Spleen (tissue), 11 donors: ENCODE measurements around the gene TENM4. TPM values are rescaled to one million over a fixed set of nuclear protein-coding genes. Genes with fewer than 3 reads are reported as not detected.

Source experiments
- DNase-seq: peaks from one replicate; pipeline ENCODE4 v3.0.0-alpha.2; 2020
- H3K27ac ChIP-seq, 8 donors: fragments of 200-600 bp; sonication (generic) in 7 of 8; 1 replicate in 4 of 8; 2 replicates in 4 of 8; pipeline versions ENCODE4 v1.5.0 to v1.8.0; 2016 to 2021; ENCODE audit warnings: inconsistent platforms in 4 of 8, mild to moderate bottlenecking in 4 of 8, moderate library complexity in 1 of 8
- H3K27me3 ChIP-seq, 7 donors: fragments of 200-600 bp; sonication (generic) in 6 of 7; replicated peaks in 1 of 7; 1 replicate in 4 of 7; 2 replicates in 3 of 7; pipeline versions ENCODE4 v1.5.0 to v1.8.0; 2016 to 2021; ENCODE audit warnings: inconsistent platforms in 3 of 7, mild to moderate bottlenecking in 1 of 7
- H3K36me3 ChIP-seq, 6 donors: fragments of 200-600 bp; sonication (generic) in 5 of 6; 1 replicate in 4 of 6; 2 replicates in 2 of 6; pipeline versions ENCODE4 v1.5.0 to v1.8.0; 2016 to 2021; ENCODE audit warnings: inconsistent platforms in 2 of 6
- H3K4me1 ChIP-seq, 6 donors: fragments of 200-600 bp; sonication (generic) in 5 of 6; 1 replicate in 3 of 6; 2 replicates in 3 of 6; pipeline versions ENCODE4 v1.5.0 to v1.8.0; 2016 to 2021; ENCODE audit warnings: inconsistent platforms in 3 of 6
- H3K4me3 ChIP-seq, 8 donors: fragments of 200-600 bp; sonication (generic) in 7 of 8; 1 replicate in 4 of 8; 2 replicates in 4 of 8; pipeline versions ENCODE4 v1.5.0 to v1.8.0; 2016 to 2021; ENCODE audit warnings: inconsistent platforms in 4 of 8, mild to moderate bottlenecking in 4 of 8, moderate library complexity in 2 of 8
- H3K9me3 ChIP-seq, 8 donors: fragments of 200-600 bp; sonication (generic) in 7 of 8; 1 replicate in 4 of 8; 2 replicates in 4 of 8; pipeline versions ENCODE4 v1.5.0 to v1.8.0; 2016 to 2021; ENCODE audit warnings: inconsistent platforms in 4 of 8
- POLR2A ChIP-seq, 3 donors: fragments of 450-650 bp; IDR thresholded peaks; one replicate each; pipeline ENCODE4 v1.5.1; 2017; ENCODE audit warnings: antibody characterized with exemption in 3 of 3, mild to moderate bottlenecking in 1 of 3
- POLR2AphosphoS5 ChIP-seq, 3 donors: sonication (generic); formaldehyde crosslinking; IDR thresholded peaks; one replicate each; pipeline ENCODE4 v1.5.1; 2017; ENCODE audit warnings: antibody characterized with exemption in 3 of 3
- WGBS, 5 donors: extraction: QIAGEN DNeasy Blood & Tissue Kit in 3 of 5; methylation state at CpG; one replicate each; pipeline versions ENCODE4 v1.1.5 to v1.1.7; 2013 to 2018; 5-methylcytosine and 5-hydroxymethylcytosine counted together
- intact Hi-C: fragments of 100-400 bp; cut with DNase I; formaldehyde crosslinking; loops from one replicate; pipeline ENCODE4 v1.15.0; 2023; ENCODE audit warnings: low total_unique reads
- polyA plus RNA-seq, 3 donors: library from polyadenylated mRNA; stranded (reverse); fragments of 200-250 nt; gene quantifications; one replicate each; pipeline ENCODE4 v1.2.1, GENCODE V29; 2013
- total RNA-seq, 7 donors: library from RNA; depleted of rRNA in 3 of 7; stranded (reverse); fragments of >200 nt in 3 of 7; fragmentation: NEBNext Ultra II Directional in 4 of 7; extraction: Animal tissue kit (Norgen Biotek cat#: 25700) in 4 of 7; gene quantifications; one replicate each; pipeline versions ENCODE4 v1.1.0 to v1.2.1, GENCODE V29; 2016 to 2021
- TF ChIP-seq, protein P1 (sequence below), 11 experiments: fragments of 200-600 bp in 7 of 11; fragments of 450-650 bp in 4 of 11; sonication (generic) in 4 of 11; IDR thresholded peaks in 8 of 11; conservative IDR thresholded peaks in 3 of 11; 1 replicate in 7 of 11; 2 replicates in 4 of 11; pipeline versions ENCODE4 v1.4.0 to v1.8.0; 2016 to 2021; ENCODE audit warnings: antibody characterized with exemption in 11 of 11, inconsistent platforms in 4 of 11, mild to moderate bottlenecking in 1 of 11
- donor health status: healthy with polysubstance abuse.
- donor health status: DM: no; HTN: no; CAD: no; lungs with moderate emphysema.
- donor health status: DM: no; HTN: no; CAD: no.
- donor health status: Bipolar disorder and iron deficiency.
- donor health status: healthy.
- donor health status: DM: no; HTN: no; CAD: no.
- donor health status: DM: yes; HTN: yes; CAD: no.

Gene TENM4
- total and polyA plus RNA-seq, 10 donors, result 0.09 to 4.5 (median 1.2) TPM

DNA sequence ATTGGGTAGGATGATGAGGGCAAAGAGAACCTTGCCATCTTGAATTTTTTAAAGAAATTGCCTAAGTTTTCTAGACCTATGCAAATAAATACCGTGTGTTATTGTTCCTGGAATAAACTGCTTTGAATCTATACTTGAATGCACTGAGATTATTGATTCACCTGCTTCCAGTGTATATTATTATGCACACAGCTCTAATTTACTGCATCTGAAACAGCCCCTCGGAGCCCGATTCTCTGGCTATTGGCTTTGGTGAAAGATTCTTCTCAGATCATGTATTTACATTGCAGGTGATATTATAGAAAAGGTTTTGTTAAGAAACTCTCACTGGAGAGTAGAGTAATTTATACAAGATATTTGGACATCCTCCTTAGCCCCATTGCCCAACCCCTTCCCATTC lies 254.2 kb downstream of the TENM4 start:
- no peak for DNase-seq
- no peak overlapping the region for H3K4me3 ChIP-seq
- intact Hi-C loops, result no loop called here
- no peak for TF ChIP-seq POLR2A (IDR thresholded peaks at IDR 0.05)
- TF ChIP-seq, protein P1, sequence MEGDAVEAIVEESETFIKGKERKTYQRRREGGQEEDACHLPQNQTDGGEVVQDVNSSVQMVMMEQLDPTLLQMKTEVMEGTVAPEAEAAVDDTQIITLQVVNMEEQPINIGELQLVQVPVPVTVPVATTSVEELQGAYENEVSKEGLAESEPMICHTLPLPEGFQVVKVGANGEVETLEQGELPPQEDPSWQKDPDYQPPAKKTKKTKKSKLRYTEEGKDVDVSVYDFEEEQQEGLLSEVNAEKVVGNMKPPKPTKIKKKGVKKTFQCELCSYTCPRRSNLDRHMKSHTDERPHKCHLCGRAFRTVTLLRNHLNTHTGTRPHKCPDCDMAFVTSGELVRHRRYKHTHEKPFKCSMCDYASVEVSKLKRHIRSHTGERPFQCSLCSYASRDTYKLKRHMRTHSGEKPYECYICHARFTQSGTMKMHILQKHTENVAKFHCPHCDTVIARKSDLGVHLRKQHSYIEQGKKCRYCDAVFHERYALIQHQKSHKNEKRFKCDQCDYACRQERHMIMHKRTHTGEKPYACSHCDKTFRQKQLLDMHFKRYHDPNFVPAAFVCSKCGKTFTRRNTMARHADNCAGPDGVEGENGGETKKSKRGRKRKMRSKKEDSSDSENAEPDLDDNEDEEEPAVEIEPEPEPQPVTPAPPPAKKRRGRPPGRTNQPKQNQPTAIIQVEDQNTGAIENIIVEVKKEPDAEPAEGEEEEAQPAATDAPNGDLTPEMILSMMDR (IDR thresholded peaks at IDR 0.05 in 8 of 11, conservative IDR thresholded peaks at IDR 0.05 in 3 of 11), result no peak
- no peak for TF ChIP-seq POLR2AphosphoS5 (IDR thresholded peaks at IDR 0.05)
- H3K4me1 ChIP-seq, result no peaks in the 10 kb centered on the region
- 79 to 92% (median 89%) methylated on average over 3 of the region's 3 CpGs for WGBS, 5 donors
- no peak overlapping the region for H3K27ac ChIP-seq
- H3K9me3 ChIP-seq, result peaks cover 0 to 12% (median 6%) of the 10 kb centered on the region in 8 donors
- no peaks in the 10 kb centered on the region for H3K36me3 ChIP-seq
- H3K27me3 ChIP-seq, result no peaks in the 10 kb centered on the region

DNA sequence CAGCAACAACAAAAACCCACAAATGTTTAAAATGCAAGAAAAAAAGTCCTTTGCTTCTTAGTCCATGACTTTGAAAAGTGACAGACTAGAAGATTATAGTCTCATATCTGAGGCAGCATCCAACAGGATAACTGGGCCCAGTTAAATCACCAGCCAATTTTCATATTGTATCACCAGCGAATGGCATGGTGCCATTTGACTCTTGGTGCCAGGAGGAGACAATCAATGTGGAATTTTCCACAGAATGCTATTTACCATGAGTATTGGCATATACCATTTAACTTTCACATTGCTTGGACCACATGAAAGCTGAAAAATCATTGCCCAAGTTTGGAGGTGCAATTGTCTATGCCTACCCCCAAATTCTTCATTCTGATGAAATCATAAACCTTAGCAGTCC lies 255.5 kb downstream of the TENM4 start:
- DNase-seq, result no peak
- Histone ChIP-seq H3K27me3 (no peaks in the 10 kb centered on the region), H3K36me3 (no peaks in the 10 kb centered on the region), H3K4me1 (no peaks in the 10 kb centered on the region), H3K27ac (no peak overlapping the region), H3K4me3 (no peak overlapping the region), H3K9me3 (peaks cover 0 to 11% (median 6%) of the 10 kb centered on the region in 8 donors)
- TF ChIP-seq POLR2A (IDR thresholded peaks at IDR 0.05) (no peak), POLR2AphosphoS5 (IDR thresholded peaks at IDR 0.05) (no peak)
- TF ChIP-seq, protein P1 (IDR thresholded peaks at IDR 0.05 in 8 of 11, conservative IDR thresholded peaks at IDR 0.05 in 3 of 11), result no peak
- intact Hi-C loops, result no loop called here
- WGBS, 5 donors, result 66 to 84% (median 76%) methylated on average over 1 of the region's 1 CpG

DNA sequence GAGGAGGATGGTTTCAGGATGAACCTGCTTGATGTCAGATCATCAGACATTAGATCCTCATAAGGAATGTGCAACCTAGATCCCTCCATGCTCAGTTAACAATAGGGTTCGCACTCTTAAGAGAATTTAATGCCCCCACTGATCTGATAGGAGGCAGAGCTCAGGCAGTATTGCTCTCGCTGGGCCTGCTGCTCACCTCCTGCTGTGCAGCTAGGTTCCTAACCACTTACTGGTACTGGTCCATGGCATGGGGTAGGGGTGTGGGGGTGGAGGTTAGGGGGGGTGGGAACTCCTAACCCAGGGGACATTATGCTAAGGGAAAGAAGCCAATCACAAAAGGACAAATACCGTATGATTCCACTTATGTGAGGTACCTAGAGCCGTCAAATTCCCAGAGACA lies 256.5 kb downstream of the TENM4 start:
- no peaks in the 10 kb centered on the region for H3K36me3 ChIP-seq
- intact Hi-C loops, result no loop called here
- H3K27me3 ChIP-seq, result no peaks in the 10 kb centered on the region
- no peak overlapping the region for H3K27ac ChIP-seq
- no peak for DNase-seq
- no peaks in the 10 kb centered on the region for H3K4me1 ChIP-seq
- TF ChIP-seq POLR2A (IDR thresholded peaks at IDR 0.05) (no peak), POLR2AphosphoS5 (IDR thresholded peaks at IDR 0.05) (no peak)
- TF ChIP-seq, protein P1 (IDR thresholded peaks at IDR 0.05 in 8 of 11, conservative IDR thresholded peaks at IDR 0.05 in 3 of 11), result no peak
- H3K4me3 ChIP-seq, result no peak overlapping the region
- 78 to 86% (median 80%) methylated on average over 4 of the region's 4 CpGs for WGBS, 5 donors
- peaks cover 0 to 11% (median 6%) of the 10 kb centered on the region in 8 donors for H3K9me3 ChIP-seq

DNA sequence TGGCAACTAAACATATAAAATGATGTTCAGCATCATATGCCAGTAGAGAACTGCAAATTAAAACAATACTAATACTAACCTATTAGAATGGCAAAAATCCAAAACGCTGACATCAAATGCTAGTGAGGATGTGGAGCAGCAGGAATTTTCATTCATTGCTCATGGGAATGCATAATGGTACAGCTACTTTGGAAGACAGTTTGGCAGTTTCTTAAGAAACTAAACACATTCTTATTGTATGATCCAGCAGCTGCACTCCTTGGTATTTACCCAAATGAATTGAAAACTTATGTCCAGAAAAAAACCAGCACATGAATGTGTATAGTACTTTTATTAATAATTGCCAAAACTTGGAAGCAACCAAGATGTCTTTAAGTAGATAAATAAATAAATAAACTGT lies 258.0 kb downstream of the TENM4 start:
- WGBS, 5 donors, result 59 to 79% (median 66%) methylated on average over 1 of the region's 1 CpG
- Histone ChIP-seq H3K27ac (no peak overlapping the region), H3K4me3 (no peak overlapping the region), H3K4me1 (no peaks in the 10 kb centered on the region), H3K9me3 (peaks cover 0 to 7% (median 4%) of the 10 kb centered on the region in 8 donors), H3K36me3 (no peaks in the 10 kb centered on the region), H3K27me3 (no peaks in the 10 kb centered on the region)
- no peak for DNase-seq
- TF ChIP-seq POLR2AphosphoS5 (IDR thresholded peaks at IDR 0.05), result no peak
- TF ChIP-seq, protein P1 (IDR thresholded peaks at IDR 0.05 in 8 of 11, conservative IDR thresholded peaks at IDR 0.05 in 3 of 11), result no peak
- no peak for TF ChIP-seq POLR2A (IDR thresholded peaks at IDR 0.05)
- intact Hi-C loops, result no loop called here
